H9 (cell line): Measurements from ENCODE around the gene CACNA2D3. TPM values are rescaled to one million over a fixed set of nuclear protein-coding genes. Genes with fewer than 3 reads are reported as not detected.
A peak's percentile ranks its signal among the peaks of the same experiment; 100 is the strongest.

ENCODE experiments used
- DNase-seq: peaks from one replicate; pipeline ENCODE4 v3.0.0-alpha.2; 2017
- H2AFZ ChIP-seq: one replicate; pipeline ENCODE4 v1.6.1; 2013; ENCODE audit warnings: mild to moderate bottlenecking, low read length, control low read depth, moderate library complexity
- H2AK5ac ChIP-seq: 2 replicates; pipeline ENCODE4 v1.6.1; 2013; ENCODE audit warnings: low read length, control low read depth, mixed read lengths; ENCODE audit not compliant: insufficient read length
- H2BK120ac ChIP-seq: one replicate; pipeline ENCODE4 v1.6.1; 2013; ENCODE audit warnings: low read depth, mild to moderate bottlenecking, low read length, control low read depth, inconsistent platforms; ENCODE audit not compliant: poor library complexity, severe bottlenecking
- H2BK12ac ChIP-seq: 2 replicates; pipeline ENCODE4 v1.6.1; 2013; ENCODE audit warnings: low read length, control low read depth, mixed read lengths, low read depth; ENCODE audit not compliant: insufficient read length
- H2BK15ac ChIP-seq: 2 replicates; pipeline ENCODE4 v1.6.1; 2013; ENCODE audit warnings: low read depth, low read length, control low read depth
- H2BK20ac ChIP-seq: one replicate; pipeline ENCODE4 v1.6.1; 2013; ENCODE audit warnings: low read depth, mild to moderate bottlenecking, low read length, control low read depth, inconsistent platforms; ENCODE audit not compliant: poor library complexity, severe bottlenecking
- H2BK5ac ChIP-seq: 2 replicates; pipeline ENCODE4 v1.6.1; 2013; ENCODE audit warnings: low read length, control low read depth, mixed read lengths; ENCODE audit not compliant: insufficient read length
- H3K14ac ChIP-seq: 2 replicates; pipeline ENCODE4 v1.6.1; 2013; ENCODE audit warnings: low read length, control low read depth; ENCODE audit not compliant: insufficient read depth
- H3K18ac ChIP-seq: 2 replicates; pipeline ENCODE4 v1.6.1; 2013; ENCODE audit warnings: low read depth, mild to moderate bottlenecking, mixed read lengths, low read length, control low read depth; ENCODE audit not compliant: insufficient read length
- H3K23ac ChIP-seq: 2 replicates; pipeline ENCODE4 v1.6.1; 2013; ENCODE audit warnings: low read length, control low read depth, mixed read lengths, low read depth; ENCODE audit not compliant: insufficient read length
- H3K23me2 ChIP-seq: 2 replicates; pipeline ENCODE4 v1.6.1; 2013; ENCODE audit warnings: low read depth, mild to moderate bottlenecking, mixed read lengths, low read length, control low read depth; ENCODE audit not compliant: insufficient read length, poor library complexity, severe bottlenecking
- H3K27ac ChIP-seq: 2 replicates; pipeline ENCODE4 v1.5.1; 2013; ENCODE audit warnings: low read length, control low read depth, mixed read lengths, low read depth; ENCODE audit not compliant: insufficient read length
- H3K27me3 ChIP-seq: 2 replicates; pipeline ENCODE4 v1.6.1; 2013; ENCODE audit warnings: low read length, control low read depth, inconsistent platforms; ENCODE audit not compliant: insufficient read depth
- H3K4ac ChIP-seq: 2 replicates; pipeline ENCODE4 v1.6.1; 2013; ENCODE audit warnings: low read depth, mild to moderate bottlenecking, control low read depth, inconsistent platforms, low read length, moderate library complexity
- H3K4me1 ChIP-seq: 2 replicates; pipeline ENCODE4 v1.6.1; 2013; ENCODE audit warnings: low read length, control low read depth, inconsistent platforms; ENCODE audit not compliant: insufficient read depth
- H3K4me2 ChIP-seq: 2 replicates; pipeline ENCODE4 v1.6.1; 2013; ENCODE audit warnings: low read length, control low read depth, mixed read lengths; ENCODE audit not compliant: insufficient read length, insufficient read depth
- H3K56ac ChIP-seq: 2 replicates; pipeline ENCODE4 v1.6.1; 2013; ENCODE audit warnings: low read depth, mild to moderate bottlenecking, mixed read lengths, low read length, control low read depth; ENCODE audit not compliant: insufficient read length
- H3K79me1 ChIP-seq: 2 replicates; pipeline ENCODE4 v1.6.1; 2013; ENCODE audit warnings: low read depth, mild to moderate bottlenecking, moderate library complexity, low read length, control low read depth, inconsistent platforms; ENCODE audit not compliant: insufficient read depth, poor library complexity, severe bottlenecking
- H3K79me2 ChIP-seq: 2 replicates; pipeline ENCODE4 v1.6.1; 2013; ENCODE audit warnings: low read length, control low read depth, inconsistent platforms; ENCODE audit not compliant: insufficient read depth
- H3K9ac ChIP-seq: 2 replicates; pipeline ENCODE4 v1.6.1; 2013; ENCODE audit warnings: low read length, control low read depth, mixed read lengths; ENCODE audit not compliant: insufficient read length; ENCODE audit errors: extremely low read depth
- H3K9me3 ChIP-seq: one replicate; pipeline ENCODE4 v1.6.1; 2013; ENCODE audit warnings: low read depth, low read length, inconsistent platforms; ENCODE audit not compliant: control insufficient read depth
- H3T11ph ChIP-seq: one replicate; pipeline ENCODE4 v1.6.1; 2013; ENCODE audit warnings: mild to moderate bottlenecking, low read length, control low read depth, inconsistent platforms
- H4K20me1 ChIP-seq: one replicate; pipeline ENCODE4 v1.6.1; 2013; ENCODE audit not compliant: control insufficient read depth, insufficient read length, insufficient read depth
- H4K5ac ChIP-seq: 2 replicates; pipeline ENCODE4 v1.6.1; 2013; ENCODE audit warnings: low read depth, mild to moderate bottlenecking, mixed read lengths, low read length, control low read depth; ENCODE audit not compliant: insufficient read length
- H4K8ac ChIP-seq: replicated peaks from 2 replicates; pipeline ENCODE4 v1.6.1; 2013; ENCODE audit warnings: low read length, control low read depth, mixed read lengths, low read depth; ENCODE audit not compliant: insufficient read length
- H4K91ac ChIP-seq: 2 replicates; pipeline ENCODE4 v1.6.1; 2013; ENCODE audit warnings: low read depth, mild to moderate bottlenecking, moderate library complexity, mixed read lengths, low read length, control low read depth; ENCODE audit not compliant: insufficient read length
- H3K27ac Mint-ChIP-seq, 3 experiments: 2 replicates in 2 of 3; 3 replicates in 1 of 3; pipeline ENCODE4 v1.8.0; 2020 to 2021; ENCODE audit warnings: mixed read lengths in 3 of 3, mild to moderate bottlenecking in 1 of 3, moderate library complexity in 1 of 3
- H3K27me3 Mint-ChIP-seq: 2 replicates; pipeline ENCODE4 v1.8.0; 2021; ENCODE audit warnings: low read depth, mild to moderate bottlenecking, moderate library complexity, mixed read lengths
- H3K36me3 Mint-ChIP-seq, 3 experiments: 2 replicates in 2 of 3; 3 replicates in 1 of 3; pipeline ENCODE4 v1.8.0; 2020 to 2021; ENCODE audit warnings: low read depth in 3 of 3, mixed read lengths in 3 of 3; ENCODE audit not compliant: insufficient read depth in 1 of 3
- H3K4me1 Mint-ChIP-seq, 2 experiments: 2 replicates each; pipeline ENCODE4 v1.8.0; 2020; ENCODE audit warnings: mixed read lengths in 2 of 2
- H3K4me3 Mint-ChIP-seq, 2 experiments: 2 replicates in 1 of 2; 3 replicates in 1 of 2; pipeline ENCODE4 v1.8.0; 2020 to 2021; ENCODE audit warnings: mild to moderate bottlenecking in 2 of 2, mixed read lengths in 2 of 2, moderate library complexity in 1 of 2
- H3K9me3 Mint-ChIP-seq, 2 experiments: 2 replicates in 1 of 2; 3 replicates in 1 of 2; pipeline ENCODE4 v1.8.0; 2020; ENCODE audit warnings: mild to moderate bottlenecking in 2 of 2, mixed read lengths in 2 of 2, moderate library complexity in 1 of 2
- WGBS: extraction: QIAGEN DNeasy Blood & Tissue Kit; methylation state at CpG from one replicate; pipeline ENCODE4 v1.1.7; 2013; ENCODE audit warnings: missing lambda C conversion rate, low lambda C conversion rate, mixed read lengths; ENCODE audit not compliant: insufficient read length; ENCODE audit errors: extremely low coverage; 5-methylcytosine and 5-hydroxymethylcytosine counted together
- total RNA-seq: library from RNA; stranded (reverse); gene quantifications from 2 replicates; pipeline ENCODE4 v1.2.1, GENCODE V29; 2021
- TF ChIP-seq, protein P1 (sequence below): fragments of 200-600 bp; sonication (generic); conservative IDR thresholded peaks from 3 replicates; pipeline ENCODE4 v1.8.0; 2021; ENCODE audit warnings: antibody characterized with exemption, mild to moderate bottlenecking

CACNA2D3 gene
- total RNA-seq, 1 experiment from 2014 or later: 3.2 TPM

DNA sequence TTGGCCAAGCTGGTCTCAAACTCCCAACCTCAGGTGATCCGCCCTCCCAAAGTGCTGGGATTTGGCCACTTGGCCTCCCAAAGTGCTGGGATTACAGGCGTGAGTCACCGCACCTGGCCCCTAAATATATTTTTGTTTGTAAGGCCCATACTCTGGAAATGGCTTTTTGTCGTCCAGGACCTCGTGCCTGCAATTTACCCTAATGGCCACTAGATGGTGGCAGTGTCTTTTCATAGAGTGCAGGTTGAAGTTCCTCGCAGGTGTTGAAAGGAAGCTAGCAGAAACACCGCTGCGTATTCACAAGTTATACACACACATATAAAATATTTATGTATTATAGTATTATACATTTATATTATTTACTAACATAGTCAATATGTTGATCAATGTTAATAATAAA, 708.3 kb downstream of the CACNA2D3 start:
- H2BK5ac ChIP-seq: no peak overlapping the region
- H2AFZ ChIP-seq: no peak overlapping the region
- no peak overlapping the region for H3K56ac ChIP-seq
- no peak overlapping the region for H2AK5ac ChIP-seq
- H3K4me1 Mint-ChIP-seq: peaks cover 0 to 6% of the 10 kb centered on the region in 2 experiments; a peak in 3 of 4 replicates
- no peak overlapping the region for H2BK120ac ChIP-seq
- no peaks in the 10 kb centered on the region for H3K9me3 ChIP-seq
- no peak overlapping the region for H4K5ac ChIP-seq
- no CpG with 5 or more reads among the region's 8 CpGs for WGBS
- no peak overlapping the region for H3K23ac ChIP-seq
- no peak overlapping the region for H3K27ac Mint-ChIP-seq
- H3K14ac ChIP-seq: no peak overlapping the region
- TF ChIP-seq, protein P1, sequence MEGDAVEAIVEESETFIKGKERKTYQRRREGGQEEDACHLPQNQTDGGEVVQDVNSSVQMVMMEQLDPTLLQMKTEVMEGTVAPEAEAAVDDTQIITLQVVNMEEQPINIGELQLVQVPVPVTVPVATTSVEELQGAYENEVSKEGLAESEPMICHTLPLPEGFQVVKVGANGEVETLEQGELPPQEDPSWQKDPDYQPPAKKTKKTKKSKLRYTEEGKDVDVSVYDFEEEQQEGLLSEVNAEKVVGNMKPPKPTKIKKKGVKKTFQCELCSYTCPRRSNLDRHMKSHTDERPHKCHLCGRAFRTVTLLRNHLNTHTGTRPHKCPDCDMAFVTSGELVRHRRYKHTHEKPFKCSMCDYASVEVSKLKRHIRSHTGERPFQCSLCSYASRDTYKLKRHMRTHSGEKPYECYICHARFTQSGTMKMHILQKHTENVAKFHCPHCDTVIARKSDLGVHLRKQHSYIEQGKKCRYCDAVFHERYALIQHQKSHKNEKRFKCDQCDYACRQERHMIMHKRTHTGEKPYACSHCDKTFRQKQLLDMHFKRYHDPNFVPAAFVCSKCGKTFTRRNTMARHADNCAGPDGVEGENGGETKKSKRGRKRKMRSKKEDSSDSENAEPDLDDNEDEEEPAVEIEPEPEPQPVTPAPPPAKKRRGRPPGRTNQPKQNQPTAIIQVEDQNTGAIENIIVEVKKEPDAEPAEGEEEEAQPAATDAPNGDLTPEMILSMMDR: peak; percentile 90
- H3T11ph ChIP-seq: no peak overlapping the region
- no peaks in the 10 kb centered on the region for H3K79me2 ChIP-seq
- H2BK15ac ChIP-seq: no peak overlapping the region
- H4K91ac ChIP-seq: no peak overlapping the region
- no peaks in the 10 kb centered on the region for H4K20me1 ChIP-seq
- no peaks in the 10 kb centered on the region; the same call in 1 of the 2 replicates for H3K4me1 ChIP-seq
- no peak overlapping the region for H3K27ac ChIP-seq
- H3K4me2 ChIP-seq: no peak overlapping the region
- no peak overlapping the region for H3K4me3 Mint-ChIP-seq
- DNase-seq: peak; percentile 68
- H3K9ac ChIP-seq: no peak overlapping the region
- H3K79me1 ChIP-seq: no peaks in the 10 kb centered on the region
- peaks cover 26% of the 10 kb centered on the region for H3K27me3 Mint-ChIP-seq
- no peaks in the 10 kb centered on the region for H3K23me2 ChIP-seq
- H3K18ac ChIP-seq: no peak overlapping the region
- H2BK20ac ChIP-seq: no peak overlapping the region
- peaks cover 0 to 8% (median 4%) of the 10 kb centered on the region in 3 experiments; a peak in 4 of 7 replicates for H3K36me3 Mint-ChIP-seq
- H4K8ac ChIP-seq: no peak overlapping the region
- H3K27me3 ChIP-seq: no peaks in the 10 kb centered on the region
- no peak overlapping the region for H2BK12ac ChIP-seq
- H3K4ac ChIP-seq: no peak overlapping the region
- H3K9me3 Mint-ChIP-seq: peaks cover 7 to 11% of the 10 kb centered on the region in 2 experiments
